Measurements from ENCODE around the gene HOXC13.

DNA sequence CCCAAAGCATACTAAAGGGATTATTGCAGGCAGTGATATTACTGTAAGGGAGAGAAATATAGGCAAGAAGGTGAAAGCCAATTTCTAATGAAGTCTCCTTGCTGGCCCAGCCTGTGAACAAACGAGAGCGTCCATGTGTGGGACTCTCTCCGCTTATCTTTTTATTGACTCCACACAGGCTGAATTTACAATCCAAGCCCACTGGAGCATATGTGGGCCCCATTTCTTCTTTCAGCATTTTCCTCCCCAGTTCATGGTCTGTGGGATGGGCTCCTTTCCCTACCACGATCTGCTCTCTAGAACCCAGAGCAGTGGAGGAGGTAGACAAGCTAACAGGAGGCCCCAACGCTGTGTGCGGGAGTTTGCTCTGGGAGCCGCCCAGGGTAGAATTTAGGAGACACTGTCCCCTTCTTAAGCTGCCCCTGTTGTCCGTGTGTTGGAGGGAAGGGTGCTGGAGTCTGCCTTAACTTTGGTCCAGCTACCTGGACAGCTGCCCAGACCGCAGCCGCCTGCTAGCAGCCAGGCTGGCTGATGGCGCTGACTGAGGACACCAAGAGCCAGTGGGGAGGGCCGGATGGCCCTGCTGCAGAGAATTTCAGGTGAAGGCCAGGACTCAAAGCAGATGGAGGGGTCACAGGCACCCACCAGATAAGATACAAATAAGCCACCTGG is 31.1 kb downstream of the HOXC13 start:
- TF ChIP-seq, protein P1, sequence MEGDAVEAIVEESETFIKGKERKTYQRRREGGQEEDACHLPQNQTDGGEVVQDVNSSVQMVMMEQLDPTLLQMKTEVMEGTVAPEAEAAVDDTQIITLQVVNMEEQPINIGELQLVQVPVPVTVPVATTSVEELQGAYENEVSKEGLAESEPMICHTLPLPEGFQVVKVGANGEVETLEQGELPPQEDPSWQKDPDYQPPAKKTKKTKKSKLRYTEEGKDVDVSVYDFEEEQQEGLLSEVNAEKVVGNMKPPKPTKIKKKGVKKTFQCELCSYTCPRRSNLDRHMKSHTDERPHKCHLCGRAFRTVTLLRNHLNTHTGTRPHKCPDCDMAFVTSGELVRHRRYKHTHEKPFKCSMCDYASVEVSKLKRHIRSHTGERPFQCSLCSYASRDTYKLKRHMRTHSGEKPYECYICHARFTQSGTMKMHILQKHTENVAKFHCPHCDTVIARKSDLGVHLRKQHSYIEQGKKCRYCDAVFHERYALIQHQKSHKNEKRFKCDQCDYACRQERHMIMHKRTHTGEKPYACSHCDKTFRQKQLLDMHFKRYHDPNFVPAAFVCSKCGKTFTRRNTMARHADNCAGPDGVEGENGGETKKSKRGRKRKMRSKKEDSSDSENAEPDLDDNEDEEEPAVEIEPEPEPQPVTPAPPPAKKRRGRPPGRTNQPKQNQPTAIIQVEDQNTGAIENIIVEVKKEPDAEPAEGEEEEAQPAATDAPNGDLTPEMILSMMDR (IDR thresholded peaks at IDR 0.05; ENCODE audit: low read depth, low read length, poor library complexity, severe bottlenecking), result no peak
- TF ChIP-seq EZH2phosphoT487 (IDR thresholded peaks at IDR 0.05; ENCODE audit: borderline replicate concordance, low read length), result no peak

Measured in DOHH2 (cell line).